ENCODE data around the gene ATP5PO.

The ATP5PO gene

GRCh38 chr21:33855190-33855589 is 60.4 kb downstream of the ATP5PO start:
- no peak for DNase-seq (ENCODE audit: low read depth)
- no peak overlapping the region for H3K4me3 ChIP-seq (ENCODE audit: low read depth, low read length)

- DNase-seq (ENCODE audit: low read depth): no peak
- H3K4me3 ChIP-seq (ENCODE audit: low read depth, low read length): no peak overlapping the region
Observed at GRCh38 chr21:33854604-33855003, 61.0 kb downstream of the ATP5PO start.
